HL-60 (cell line): Measurements from ENCODE around the gene SORCS2.

ENCODE experiments used
- POLR2AphosphoS5 ChIP-seq: IDR thresholded peaks from 2 replicates; pipeline ENCODE4 v1.6.1; 2012; ENCODE audit warnings: low read depth
- SPI1 ChIP-seq: IDR thresholded peaks from 2 replicates; pipeline ENCODE4 v1.6.1; 2012; ENCODE audit warnings: low read depth, mild to moderate bottlenecking, borderline replicate concordance
- TF ChIP-seq, protein P1 (sequence below): IDR thresholded peaks from one replicate; pipeline ENCODE4 v1.5.1; 2011; ENCODE audit warnings: low read length, control low read depth, inconsistent platforms; ENCODE audit not compliant: insufficient read depth
- TF ChIP-seq, protein P2 (sequence below): IDR thresholded peaks from 2 replicates; pipeline ENCODE4 v1.6.1; 2012; ENCODE audit warnings: low read depth; ENCODE audit not compliant: insufficient replicate concordance

DNA sequence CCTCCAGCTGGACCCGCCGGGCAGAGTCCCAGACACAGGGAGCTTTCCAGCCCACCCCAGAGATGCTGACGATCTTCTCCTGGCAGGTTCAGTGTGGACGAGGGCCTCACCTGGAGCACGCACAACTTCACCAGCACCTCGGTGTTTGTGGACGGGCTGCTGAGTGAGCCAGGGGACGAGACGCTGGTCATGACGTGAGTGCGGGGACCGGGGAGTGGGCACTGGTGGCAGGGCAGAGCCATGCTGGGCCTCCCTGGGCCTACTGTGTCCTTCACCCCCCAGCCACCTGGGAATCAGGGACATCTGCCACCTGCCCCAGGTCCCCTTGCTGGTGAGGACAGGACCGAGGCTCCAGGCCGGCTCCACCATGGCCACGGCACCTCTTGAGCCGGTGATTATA is 511.8 kb downstream of the SORCS2 start:
- TF ChIP-seq POLR2AphosphoS5 (no peak), SPI1 (no peak)
- TF ChIP-seq, protein P1, sequence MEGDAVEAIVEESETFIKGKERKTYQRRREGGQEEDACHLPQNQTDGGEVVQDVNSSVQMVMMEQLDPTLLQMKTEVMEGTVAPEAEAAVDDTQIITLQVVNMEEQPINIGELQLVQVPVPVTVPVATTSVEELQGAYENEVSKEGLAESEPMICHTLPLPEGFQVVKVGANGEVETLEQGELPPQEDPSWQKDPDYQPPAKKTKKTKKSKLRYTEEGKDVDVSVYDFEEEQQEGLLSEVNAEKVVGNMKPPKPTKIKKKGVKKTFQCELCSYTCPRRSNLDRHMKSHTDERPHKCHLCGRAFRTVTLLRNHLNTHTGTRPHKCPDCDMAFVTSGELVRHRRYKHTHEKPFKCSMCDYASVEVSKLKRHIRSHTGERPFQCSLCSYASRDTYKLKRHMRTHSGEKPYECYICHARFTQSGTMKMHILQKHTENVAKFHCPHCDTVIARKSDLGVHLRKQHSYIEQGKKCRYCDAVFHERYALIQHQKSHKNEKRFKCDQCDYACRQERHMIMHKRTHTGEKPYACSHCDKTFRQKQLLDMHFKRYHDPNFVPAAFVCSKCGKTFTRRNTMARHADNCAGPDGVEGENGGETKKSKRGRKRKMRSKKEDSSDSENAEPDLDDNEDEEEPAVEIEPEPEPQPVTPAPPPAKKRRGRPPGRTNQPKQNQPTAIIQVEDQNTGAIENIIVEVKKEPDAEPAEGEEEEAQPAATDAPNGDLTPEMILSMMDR = no peak
- TF ChIP-seq, protein P2, sequence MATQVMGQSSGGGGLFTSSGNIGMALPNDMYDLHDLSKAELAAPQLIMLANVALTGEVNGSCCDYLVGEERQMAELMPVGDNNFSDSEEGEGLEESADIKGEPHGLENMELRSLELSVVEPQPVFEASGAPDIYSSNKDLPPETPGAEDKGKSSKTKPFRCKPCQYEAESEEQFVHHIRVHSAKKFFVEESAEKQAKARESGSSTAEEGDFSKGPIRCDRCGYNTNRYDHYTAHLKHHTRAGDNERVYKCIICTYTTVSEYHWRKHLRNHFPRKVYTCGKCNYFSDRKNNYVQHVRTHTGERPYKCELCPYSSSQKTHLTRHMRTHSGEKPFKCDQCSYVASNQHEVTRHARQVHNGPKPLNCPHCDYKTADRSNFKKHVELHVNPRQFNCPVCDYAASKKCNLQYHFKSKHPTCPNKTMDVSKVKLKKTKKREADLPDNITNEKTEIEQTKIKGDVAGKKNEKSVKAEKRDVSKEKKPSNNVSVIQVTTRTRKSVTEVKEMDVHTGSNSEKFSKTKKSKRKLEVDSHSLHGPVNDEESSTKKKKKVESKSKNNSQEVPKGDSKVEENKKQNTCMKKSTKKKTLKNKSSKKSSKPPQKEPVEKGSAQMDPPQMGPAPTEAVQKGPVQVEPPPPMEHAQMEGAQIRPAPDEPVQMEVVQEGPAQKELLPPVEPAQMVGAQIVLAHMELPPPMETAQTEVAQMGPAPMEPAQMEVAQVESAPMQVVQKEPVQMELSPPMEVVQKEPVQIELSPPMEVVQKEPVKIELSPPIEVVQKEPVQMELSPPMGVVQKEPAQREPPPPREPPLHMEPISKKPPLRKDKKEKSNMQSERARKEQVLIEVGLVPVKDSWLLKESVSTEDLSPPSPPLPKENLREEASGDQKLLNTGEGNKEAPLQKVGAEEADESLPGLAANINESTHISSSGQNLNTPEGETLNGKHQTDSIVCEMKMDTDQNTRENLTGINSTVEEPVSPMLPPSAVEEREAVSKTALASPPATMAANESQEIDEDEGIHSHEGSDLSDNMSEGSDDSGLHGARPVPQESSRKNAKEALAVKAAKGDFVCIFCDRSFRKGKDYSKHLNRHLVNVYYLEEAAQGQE = no peak
